ENCODE results near the gene MOCS1.

DNA sequence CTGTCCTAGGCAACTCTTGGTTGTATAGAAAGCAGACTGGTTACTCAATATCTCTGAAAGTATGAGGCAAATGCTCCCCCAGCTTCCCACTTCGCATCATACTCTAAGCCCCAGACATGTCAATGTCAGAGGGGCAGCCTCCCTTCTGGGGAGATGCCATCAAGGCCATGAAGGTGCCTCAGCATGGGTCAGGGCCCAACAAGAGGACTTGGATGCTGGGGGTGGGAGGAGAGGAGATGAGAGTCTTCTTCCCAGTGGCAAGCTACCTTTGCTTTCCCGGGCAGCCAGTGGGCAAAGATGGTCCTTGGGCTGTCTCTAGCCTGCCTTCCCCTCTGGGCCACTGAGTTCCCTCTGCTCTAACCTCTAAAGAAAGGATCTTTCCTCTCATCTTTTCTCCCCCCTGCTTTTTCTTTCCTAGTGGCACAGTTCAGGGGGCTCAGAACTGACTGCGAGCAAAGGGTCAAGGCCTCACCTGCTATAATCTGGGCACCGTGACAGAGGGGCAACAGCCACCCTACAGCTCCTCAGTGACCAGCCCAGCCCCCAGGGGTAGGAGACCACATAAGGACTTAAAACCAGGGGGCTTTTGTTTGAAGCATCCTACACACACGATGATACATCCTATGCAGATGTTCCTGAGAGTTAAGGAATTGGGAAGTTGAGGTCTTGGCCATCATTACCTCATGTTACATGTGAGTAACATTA is 26.2 kb downstream of the MOCS1 start:
- TF ChIP-seq, protein P1, sequence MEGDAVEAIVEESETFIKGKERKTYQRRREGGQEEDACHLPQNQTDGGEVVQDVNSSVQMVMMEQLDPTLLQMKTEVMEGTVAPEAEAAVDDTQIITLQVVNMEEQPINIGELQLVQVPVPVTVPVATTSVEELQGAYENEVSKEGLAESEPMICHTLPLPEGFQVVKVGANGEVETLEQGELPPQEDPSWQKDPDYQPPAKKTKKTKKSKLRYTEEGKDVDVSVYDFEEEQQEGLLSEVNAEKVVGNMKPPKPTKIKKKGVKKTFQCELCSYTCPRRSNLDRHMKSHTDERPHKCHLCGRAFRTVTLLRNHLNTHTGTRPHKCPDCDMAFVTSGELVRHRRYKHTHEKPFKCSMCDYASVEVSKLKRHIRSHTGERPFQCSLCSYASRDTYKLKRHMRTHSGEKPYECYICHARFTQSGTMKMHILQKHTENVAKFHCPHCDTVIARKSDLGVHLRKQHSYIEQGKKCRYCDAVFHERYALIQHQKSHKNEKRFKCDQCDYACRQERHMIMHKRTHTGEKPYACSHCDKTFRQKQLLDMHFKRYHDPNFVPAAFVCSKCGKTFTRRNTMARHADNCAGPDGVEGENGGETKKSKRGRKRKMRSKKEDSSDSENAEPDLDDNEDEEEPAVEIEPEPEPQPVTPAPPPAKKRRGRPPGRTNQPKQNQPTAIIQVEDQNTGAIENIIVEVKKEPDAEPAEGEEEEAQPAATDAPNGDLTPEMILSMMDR (IDR thresholded peaks at IDR 0.05; ENCODE audit: borderline replicate concordance, extremely low read depth, low read length, poor library complexity, severe bottlenecking): no peak
- no peak for TF ChIP-seq EZH2 (IDR thresholded peaks at IDR 0.05; ENCODE audit: borderline replicate concordance, low read depth, low read length, severe bottlenecking)

All from DND-41 (cell line).